Activated effector memory CD4-positive, alpha-beta T cell treated with anti-CD3 and anti-CD28 coated beads, Interleukin-2, amount 50 U/mL, for 16 hours (primary cell): ENCODE data around the gene ZBTB16.

Source experiments
- DNase-seq: peaks from one replicate; pipeline ENCODE4 v3.0.0-alpha.2; 2020

The ZBTB16 gene

DNA sequence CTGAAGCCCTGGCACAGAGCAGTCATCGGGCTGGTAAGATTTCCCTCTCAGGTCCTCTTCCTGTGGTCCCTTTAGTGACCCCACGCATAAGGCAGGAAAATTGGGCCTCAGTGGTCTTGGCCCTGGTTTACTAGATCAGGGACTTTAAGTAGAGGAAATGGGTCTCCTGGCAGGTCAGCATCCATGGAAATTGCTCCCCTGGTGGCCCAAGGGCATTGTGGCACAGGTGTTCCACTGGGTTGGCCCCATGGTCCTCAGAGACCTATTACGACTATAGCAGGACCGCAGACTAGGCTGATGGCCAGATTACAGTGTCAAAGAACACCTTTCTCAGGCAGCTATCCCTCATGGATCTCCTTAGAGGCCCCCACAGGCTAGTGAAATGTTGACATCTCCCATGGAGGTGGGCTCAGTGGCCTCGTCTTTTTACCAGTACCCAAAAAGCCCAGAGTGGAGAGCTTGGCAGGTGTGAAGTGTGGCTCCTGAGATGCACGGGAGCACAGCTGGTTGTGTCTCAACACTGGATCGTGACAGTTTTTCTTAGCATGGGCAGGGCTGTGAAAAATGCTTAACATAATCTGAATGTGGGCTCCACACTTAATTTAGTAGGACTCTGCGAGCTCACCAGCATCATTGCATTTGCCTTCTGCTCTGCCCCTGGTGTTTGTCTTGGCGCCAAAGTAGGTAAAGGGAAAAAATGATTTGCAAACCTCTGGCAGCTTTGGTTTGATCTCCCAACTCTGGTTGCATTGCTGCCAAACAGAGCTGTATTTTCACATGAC is 74.2 kb downstream of the ZBTB16 start:
- DNase-seq: no peak

DNA sequence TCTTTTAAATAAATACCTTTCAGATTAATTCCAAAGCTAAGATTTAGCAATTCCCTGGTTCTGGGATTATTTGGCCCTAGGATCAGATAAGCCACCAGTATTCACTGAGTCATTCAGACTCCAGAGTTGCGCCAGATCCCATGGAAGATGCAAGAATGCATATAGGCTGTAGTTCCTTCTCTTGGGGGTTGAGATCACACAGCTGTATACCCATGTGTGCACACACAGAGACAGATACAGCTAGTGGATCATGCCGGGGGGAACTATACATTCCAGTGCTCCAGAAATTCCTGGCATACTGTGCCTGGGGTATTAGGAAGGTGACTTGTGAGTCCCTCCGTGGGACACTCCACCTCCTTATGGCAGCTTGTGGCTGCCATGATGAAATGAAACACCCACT is 75.4 kb downstream of the ZBTB16 start:
- DNase-seq: no peak

DNA sequence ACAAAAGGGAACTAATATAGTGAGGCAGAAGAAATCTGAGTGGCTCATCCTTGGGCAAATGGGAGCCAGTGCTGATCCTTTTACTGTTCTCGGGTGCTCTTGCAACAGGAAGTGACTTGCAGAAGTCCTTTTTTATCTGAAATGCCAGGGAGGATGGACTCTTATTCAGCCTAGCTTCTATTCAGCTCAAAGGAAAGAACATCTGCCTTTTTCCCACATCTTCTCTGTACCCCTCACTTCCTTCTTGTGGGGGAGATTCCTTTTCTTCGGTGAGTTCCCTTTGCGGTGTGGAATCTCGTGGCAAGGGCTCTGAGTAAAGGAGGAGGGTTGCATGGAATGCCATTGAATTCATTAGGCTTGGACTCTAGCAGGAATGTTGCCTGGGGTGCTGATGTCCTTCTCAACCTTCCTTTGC is 76.2 kb downstream of the ZBTB16 start:
- no peak for DNase-seq

DNA sequence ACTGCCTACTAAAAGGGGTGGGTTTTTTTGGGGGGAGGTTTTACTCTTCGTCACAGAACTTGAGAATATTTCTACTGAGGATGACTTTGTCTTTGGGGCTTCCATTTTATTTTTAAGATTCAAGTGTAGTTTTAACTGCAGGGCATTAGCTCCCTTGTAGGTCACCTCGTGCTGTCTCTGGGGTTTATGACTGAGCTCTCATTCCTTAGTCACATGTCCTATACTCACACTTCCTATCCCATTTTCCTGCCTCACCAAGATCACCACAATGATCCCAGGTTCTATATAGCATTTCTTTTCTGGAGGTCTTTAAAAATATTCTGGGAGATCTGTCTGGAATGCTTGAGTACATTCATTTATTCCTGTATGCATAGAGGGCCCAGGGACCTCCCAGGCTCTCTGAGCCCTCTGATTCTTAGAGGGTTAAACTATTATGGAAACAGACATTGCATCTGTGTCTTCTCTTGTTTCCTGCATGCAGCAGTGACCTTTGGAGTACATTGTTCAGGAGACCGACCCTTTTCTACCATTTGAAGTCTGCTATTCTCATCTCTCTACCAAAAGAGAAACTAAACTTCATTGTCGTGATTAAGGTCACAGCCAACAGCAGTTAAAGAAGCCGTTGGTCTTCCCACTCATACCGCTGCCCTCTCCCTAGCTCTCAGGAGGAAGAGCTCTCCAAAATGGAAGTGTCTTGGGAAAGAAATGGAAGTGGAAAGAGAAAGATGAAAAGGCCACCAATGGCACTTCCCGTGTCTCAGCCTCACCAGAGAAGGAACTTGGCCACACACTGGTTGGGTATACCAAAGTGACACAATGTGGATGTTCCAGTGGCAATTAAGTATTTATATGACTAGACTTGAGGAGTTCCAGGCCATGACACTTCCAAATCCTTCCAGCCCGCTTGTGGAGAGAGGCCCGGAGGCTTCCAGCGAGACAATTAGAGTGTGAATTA is 77.5 kb downstream of the ZBTB16 start:
- no peak for DNase-seq

DNA sequence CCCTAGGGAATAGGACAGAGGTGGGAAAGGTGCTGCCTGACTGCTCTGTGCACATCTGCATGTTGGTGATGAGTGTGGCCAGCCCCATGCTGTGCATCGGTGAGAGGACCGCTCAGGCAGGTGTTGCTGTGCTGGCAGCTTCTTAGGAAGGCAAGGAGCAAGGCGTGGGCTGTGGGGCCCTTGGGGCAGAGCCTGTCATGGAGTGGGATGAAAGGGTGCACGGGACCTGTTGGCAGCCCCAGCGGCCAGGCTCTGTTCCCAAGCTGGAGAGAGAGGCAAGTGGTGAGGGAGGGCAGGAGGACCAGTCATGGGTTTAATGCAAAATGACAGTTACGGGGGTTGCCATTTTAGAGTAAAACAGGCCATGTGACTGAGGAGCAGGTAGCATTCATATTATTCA is 78.3 kb downstream of the ZBTB16 start:
- DNase-seq: no peak

DNA sequence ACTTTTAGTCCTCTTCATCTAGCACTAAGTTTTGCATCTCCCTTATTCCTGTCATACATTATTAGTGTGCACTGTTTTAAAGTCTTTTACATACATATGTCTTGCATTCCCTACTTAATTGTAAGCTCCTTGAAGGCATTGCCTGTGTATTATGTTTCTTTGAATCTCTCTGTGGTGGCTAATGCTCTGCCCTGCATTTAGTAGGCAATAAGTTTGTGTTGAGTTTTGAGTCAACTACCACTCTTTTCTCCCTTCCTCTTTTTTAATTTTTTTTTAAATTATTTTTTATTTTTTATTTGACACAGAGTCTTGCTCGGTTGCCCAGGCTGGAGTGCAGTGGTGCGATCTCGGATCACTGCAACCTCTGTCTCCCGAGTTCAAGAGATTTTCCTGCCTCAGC is 78.9 kb downstream of the ZBTB16 start:
- no peak for DNase-seq

DNA sequence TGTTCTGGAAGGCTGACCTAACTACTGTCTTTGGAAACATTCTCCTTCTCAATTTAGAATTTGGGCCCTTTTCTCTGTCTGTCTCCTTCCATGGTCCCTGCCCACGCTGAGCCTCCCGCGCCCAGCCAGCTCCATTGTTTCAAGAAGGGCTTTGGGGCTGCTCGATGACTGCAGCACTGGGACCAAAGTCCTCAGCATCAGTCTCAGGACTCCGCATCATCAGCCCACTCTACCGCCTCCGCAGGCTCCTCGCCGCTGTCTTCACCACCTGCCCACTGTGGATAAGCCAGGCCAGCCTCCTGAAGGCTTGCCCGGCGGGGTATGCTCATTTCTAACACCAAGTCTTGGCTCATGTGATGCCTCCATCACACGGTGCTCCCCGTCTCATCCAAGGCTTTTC is 81.3 kb downstream of the ZBTB16 start:
- DNase-seq: peak; percentile 52

DNA sequence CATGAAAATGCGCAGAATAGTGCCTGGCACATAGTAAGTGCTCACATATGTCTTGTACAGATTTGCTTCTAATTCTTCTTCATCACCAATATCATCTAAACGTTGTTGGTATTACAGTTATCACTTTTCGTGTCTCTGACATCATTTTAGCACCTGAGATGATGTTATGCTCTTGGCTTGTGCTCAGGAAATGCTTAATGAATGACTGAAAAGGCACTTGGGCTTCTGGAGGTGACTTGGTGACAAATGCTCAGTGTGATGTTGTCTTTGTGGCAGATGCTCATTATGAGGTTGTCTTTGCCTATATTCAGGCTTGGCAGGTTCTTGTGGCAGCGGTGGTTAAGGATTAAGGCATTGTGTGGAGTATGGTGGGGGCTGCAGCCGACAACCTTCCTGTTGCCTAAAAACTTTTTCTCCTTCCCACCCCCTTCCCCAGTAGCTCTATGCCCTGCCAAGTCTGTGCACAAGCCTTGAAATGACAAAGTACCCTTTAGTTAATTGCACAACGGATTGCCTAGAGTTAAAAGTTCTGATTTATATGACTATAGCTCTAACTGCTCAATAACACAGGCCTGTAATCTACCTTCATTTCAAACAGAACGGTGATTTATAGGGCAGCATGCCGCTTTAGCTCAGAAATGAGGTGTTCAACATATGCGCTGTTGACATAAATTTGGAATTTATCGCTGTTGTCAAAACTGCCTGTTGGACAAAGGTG is 82.5 kb downstream of the ZBTB16 start:
- no peak for DNase-seq

DNA sequence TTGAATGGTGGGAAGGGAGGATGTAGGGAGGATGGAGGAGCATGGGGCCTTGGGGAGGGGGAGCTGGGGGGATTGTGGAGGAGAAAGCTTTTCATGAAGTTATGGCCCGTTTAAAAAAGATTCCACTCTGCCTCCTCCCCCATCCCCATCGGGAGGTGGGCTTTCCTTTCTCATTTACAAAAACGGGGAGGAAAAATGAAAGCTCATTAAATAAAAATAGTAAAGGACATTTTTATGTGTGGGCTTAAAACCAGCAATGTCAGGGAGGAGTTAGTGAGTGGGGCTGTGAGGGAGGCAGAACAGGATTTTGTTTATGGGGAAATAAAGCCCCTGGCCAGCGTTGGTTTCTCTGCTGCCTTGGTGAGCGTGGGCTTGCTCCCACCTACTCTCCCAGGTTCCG is 83.2 kb downstream of the ZBTB16 start:
- DNase-seq: no peak

DNA sequence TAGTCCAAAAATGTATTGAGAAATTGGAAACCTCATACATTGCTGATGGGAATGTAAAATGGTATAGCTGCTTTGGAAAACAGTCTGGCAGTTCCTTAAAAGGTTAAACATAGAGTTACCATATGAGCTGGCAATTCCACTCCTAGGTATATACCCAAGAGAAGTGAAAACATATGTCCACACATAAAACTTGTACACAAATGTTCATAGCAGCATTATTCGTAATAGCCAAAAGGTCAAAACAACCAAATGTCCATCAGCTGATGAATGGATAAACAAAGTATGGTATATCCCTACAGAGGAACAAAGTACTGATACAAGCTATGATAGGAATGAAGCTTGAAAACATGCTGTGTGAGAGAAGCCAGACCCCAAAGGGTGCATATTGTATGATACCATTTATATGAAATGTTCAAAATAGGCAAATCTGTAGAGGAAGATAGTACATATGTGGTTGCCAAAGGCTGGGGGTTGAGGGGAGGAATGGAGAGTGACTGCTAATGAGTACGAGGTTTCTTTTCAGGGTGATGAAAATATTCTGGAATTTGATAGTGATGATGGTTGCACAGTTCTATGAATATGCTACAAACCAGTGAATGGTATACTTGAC is 85.8 kb downstream of the ZBTB16 start:
- DNase-seq: no peak

DNA sequence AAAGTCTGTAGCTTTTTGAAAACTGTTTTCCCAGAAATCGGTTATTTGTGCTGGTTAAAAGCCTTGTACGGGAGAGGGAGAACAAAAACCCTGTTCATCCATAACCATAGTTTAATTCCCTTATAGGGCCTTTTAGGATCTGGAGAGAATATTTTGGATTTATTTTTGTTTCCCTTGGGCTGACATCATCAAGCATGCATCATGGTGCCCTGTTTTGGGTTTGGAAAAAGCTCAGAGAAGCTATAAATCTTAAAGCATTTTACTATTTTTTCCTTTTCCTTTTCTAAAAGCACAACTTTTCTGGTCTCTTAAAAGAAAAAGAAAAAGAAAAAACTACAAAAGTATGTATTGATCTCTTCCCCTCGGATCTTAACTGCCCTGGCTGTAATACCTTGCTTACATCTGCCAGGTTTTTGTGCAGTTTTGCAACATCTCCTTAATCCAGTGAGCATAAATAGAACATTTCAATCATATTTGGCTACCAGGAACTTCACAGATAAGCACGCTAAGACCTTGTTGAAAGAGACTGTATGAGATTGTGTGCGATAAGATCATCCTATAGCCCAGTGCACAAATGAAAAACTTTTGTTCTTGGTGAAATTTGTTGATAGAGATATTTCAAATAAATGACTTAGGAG is 88.0 kb downstream of the ZBTB16 start:
- no peak for DNase-seq

DNA sequence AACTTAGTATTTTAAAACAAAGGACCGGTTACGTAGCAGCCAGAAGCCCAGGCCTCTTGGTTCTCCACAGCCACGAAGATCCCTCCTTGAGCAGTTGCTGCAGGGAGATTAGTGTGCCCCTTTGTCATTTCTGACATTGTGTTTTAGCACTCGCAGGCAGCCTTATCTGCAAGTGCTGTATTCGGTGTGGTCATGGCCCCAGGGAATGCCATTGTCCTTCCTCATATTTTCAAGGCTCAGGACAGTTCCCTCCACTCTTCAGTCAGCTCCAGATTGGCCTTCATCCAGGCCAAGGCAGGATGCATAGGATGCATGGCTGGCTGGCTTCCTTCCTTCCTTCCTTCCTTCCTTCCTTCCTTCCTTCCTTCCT is 88.5 kb downstream of the ZBTB16 start:
- DNase-seq: no peak

DNA sequence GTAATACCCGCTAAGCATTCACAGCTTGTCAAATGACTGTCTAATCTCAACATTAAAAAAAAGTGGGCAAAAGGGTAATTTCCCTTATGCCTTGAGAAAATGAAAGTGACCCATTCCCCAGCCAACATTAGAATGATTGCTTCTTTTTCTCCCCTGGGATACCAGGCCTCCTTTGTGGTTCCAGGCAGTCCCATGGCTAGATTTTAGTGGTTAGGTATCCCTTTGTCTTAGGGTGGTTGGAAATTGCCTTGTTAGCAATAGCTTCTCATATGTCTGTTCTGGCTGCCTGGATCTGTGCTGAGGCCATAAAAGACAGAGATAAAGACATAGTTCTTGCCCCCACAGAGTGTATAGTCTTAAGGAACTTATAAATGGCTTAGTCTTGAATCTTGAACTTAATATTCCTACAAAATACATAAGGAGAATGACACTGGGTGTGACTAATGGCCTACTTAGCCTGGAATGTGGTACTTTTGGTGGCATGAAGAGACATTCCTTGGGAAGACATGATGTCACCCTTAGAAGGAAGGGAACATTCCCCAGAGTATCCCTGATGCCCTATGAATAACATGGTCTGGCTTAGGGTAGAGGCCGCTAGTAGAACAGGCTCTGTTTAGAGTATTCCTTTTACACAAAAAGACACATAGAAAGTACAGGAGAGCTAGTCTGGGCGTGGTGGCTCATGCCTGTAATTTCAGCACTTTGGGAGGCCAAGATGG is 90.3 kb downstream of the ZBTB16 start:
- DNase-seq: no peak

DNA sequence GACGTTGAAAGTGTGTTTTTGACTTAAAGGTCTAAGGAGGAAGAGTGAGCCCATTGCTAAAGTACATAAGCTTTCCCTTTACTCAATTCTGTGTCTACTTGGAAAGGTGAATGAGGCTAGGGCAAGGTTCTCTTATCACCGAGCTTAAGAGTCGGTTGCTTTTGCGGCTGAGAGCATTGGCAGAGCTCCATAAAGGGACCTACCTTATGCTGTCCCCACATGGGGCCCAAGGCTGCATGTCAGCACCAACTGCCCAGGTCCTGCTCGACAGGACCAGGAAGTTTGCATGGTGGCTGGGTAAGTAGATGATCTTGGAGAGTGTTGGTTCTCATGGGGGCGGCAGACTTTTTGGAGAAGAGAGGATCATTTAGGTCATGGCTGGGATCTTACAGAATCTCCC is 91.2 kb downstream of the ZBTB16 start:
- DNase-seq: no peak

DNA sequence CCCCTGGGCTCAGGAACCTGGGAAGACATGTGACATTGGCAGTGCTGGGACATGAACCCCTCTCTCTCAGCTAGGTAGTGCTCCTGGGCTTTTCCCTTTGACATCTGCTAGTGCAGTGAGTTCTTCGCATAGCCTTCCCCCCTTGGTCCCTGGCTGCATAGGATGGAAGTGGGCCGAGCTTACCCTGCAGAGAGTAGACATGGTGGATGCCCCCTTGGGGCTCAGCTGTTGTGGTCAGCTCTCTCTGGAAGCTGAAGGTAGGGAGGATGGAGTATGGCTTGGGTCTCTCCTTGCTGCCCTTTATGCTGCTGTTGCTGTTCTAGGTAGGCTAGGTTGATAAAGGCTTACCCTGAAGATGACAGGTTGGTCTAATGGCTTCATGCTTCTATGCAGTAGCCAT is 92.1 kb downstream of the ZBTB16 start:
- DNase-seq: no peak

DNA sequence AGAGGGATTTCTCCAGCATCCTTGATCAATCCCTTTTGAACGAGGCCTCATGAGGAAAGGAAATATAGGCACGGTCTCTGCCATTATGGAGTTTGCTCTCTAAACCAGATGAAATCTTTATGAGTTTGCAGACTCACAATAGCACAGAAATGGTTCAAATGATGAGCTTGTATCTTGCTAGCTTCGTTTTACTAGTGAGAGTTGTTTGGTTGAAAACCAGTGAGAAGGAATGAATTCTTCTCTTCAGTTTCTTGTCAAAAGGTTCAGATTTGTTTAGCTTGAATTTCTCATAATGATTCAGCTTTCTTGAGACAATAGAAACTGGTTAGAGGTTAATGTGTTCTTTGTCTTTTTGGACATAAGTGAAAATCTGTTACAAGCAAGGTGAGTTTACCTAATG is 92.7 kb downstream of the ZBTB16 start:
- no peak for DNase-seq

DNA sequence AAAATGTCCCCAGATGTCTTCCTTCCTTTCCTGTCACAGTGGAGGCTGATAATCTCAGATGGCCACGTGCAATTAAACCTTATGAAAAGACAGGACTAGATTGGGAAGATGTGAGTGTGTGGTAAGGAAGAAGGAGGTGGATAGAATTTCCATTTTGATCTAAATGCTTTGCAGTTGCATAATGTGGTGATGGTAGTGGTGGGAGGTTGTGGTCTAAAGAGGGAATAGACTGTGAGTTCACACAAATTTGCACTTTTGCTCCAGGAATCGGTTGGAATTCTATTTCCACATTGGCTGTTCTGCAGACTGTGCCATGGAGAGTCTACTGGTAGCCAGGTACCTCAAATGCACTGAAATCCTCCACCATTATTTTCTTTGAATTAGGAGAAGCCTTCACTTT is 93.3 kb downstream of the ZBTB16 start:
- DNase-seq: no peak

DNA sequence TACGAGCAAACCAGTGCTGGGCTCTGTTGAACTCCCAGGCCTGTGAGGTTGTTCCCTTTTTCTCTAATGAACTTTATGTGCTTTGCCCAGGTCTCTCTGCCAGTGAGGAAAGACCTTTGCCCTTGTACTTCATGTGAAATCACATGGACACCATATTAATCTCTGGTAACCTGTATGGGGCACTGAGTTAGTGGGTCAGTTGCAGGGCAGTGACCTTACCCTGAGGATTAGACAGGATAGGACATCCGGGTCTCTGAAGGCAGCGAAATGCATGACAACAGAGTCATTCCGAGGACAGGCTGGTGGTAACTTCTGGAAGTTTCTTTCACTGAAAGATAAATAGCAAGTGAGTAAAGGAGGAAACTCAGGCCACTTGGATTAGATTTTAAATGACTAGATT is 93.7 kb downstream of the ZBTB16 start:
- DNase-seq: peak; percentile 1

DNA sequence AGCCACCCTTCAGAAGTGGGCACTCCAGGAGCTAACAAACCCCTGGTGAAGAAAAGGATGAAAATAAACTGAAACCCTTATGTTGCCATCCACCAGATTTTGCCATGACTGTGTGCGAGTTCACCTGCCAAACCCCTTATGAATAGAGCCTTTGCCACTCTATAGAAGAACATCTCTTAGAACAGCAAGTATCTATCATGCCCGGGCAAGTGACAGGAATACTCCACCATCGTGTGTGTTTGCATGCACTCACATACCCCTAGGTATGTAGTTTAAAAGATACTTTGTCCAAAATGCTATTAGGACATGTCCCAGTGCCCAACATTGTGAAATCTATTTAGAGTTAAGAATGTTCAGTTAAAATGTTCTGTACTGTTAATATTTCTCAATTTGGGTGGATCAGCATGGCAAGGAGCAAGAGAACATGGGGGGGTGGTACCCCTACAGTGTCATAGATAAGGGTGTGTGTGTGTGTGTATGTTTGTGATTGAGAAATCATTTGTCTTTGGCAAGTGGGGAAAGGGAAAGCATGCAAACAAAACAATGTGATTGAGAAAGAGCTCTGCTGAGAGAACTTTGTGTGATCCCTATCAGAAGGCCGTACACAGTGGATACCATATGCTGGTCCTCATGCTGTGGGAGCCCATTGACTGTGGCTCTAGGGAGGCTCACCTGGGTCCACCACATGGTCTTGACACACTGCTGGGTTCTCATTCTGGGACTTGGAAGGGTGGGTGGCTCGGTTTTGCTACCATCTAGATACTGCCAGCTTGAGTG is 94.9 kb downstream of the ZBTB16 start:
- DNase-seq: no peak

DNA sequence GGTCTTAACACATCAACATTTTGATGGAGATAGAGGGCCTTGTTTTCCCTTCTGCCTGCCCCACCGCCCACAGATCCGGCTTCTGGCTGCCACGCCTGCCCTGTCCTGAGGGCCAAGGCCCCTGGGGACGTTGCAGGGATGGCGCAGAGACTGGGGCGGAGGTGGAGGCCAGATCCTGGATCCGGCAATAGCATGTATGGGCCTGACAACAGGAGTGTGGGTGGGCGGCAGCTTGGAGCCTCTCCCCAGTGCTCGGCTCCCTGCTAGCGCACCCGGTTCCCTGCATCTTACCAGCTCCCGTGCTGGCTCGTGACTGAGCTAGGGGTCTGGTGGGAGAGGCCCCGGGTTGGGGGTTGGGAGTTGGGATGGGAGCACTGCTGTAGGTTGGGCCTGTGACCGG is 95.6 kb downstream of the ZBTB16 start:
- DNase-seq: no peak

DNA sequence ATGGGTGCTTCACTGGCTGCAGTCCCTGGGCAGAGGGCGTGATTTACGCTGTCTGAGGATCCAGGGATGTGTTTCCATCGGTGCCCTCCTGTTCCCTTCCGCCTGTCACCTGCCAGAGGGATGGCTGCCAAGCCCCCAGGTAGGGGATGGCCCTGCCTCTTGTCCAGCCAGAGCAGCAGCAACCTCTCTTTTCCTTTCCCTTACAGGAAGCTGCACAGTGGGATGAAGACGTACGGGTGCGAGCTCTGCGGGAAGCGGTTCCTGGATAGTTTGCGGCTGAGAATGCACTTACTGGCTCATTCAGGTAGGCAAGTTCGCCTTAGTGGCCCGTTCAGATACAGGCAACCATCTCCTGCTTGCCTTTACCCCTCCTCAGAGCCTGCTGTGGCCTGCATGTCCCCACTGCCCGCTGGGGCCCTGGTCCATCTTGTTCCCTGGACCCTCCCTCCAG is 96.6 kb downstream of the ZBTB16 start:
- no peak for DNase-seq
